CD4-positive, alpha-beta T cell (primary cell): ENCODE data around the gene CDC20. TPM values are rescaled to one million over a fixed set of nuclear protein-coding genes. Genes with fewer than 3 reads are reported as not detected.

ENCODE experiments used
- ATAC-seq: fragments of 200-7000 bp; cut with Tn5 transposase; one replicate; pipeline ENCODE4 v1.10.0; 2022; ENCODE audit warnings: mild to moderate bottlenecking; ENCODE audit not compliant: poor library complexity
- CTCF ChIA-PET: fragments of 350-600 bp; sonication (Branson Sonifier 250); formaldehyde crosslinking; loops from one replicate; lab custom pipeline; 2021; ENCODE audit warnings: antibody characterized with exemption, inconsistent platforms; lab: Charles Lee
- POLR2A ChIA-PET: fragments of 350-600 bp; sonication (Branson Sonifier 250); formaldehyde crosslinking; loops from one replicate; lab custom pipeline; 2021; ENCODE audit warnings: antibody characterized with exemption, inconsistent platforms; lab: Charles Lee
- DNase-seq, 14 experiments: peaks; one replicate each; pipeline ENCODE4 v3.0.0-alpha.2; 2013 to 2020; ENCODE audit warnings: mixed read lengths in 2 of 14
- H3K27ac ChIP-seq, 2 donors: one replicate each; pipeline versions ENCODE4 v1.5.1 to v1.7.0; 2013; ENCODE audit warnings: low read length in 2 of 2, low read depth in 1 of 2, mild to moderate bottlenecking in 1 of 2
- H3K27me3 ChIP-seq, 2 experiments: 1 replicate in 1 of 2; 2 replicates in 1 of 2; pipeline versions ENCODE4 v1.6.1 to v1.7.0; 2013; ENCODE audit warnings: low read length in 2 of 2, control low read depth in 1 of 2, mild to moderate bottlenecking in 1 of 2, moderate library complexity in 1 of 2; ENCODE audit not compliant: insufficient read depth in 2 of 2, control insufficient read depth in 1 of 2
- H3K36me3 ChIP-seq: one replicate; pipeline ENCODE4 v1.6.1; 2013; ENCODE audit warnings: low read length, control low read depth; ENCODE audit not compliant: insufficient read depth
- H3K4me1 ChIP-seq: one replicate; pipeline ENCODE4 v1.6.1; 2013; ENCODE audit warnings: low read length, control low read depth; ENCODE audit not compliant: insufficient read depth
- H3K4me3 ChIP-seq: one replicate; pipeline ENCODE4 v1.5.1; 2013; ENCODE audit warnings: mild to moderate bottlenecking, low read length, moderate library complexity
- H3K9me3 ChIP-seq, 2 experiments: 1 replicate in 1 of 2; 2 replicates in 1 of 2; pipeline versions ENCODE4 v1.6.1 to v1.7.0; 2013; ENCODE audit warnings: low read length in 2 of 2, mild to moderate bottlenecking in 2 of 2, control low read depth in 1 of 2, moderate library complexity in 1 of 2; ENCODE audit not compliant: control insufficient read depth in 1 of 2, insufficient read depth in 1 of 2
- H3K27ac Mint-ChIP-seq: one replicate; pipeline ENCODE4 v1.8.0; 2020; ENCODE audit warnings: mixed read lengths
- H3K27me3 Mint-ChIP-seq: one replicate; pipeline ENCODE4 v1.8.0; 2021; ENCODE audit warnings: mixed read lengths
- H3K36me3 Mint-ChIP-seq: one replicate; pipeline ENCODE4 v1.8.0; 2021; ENCODE audit warnings: low read depth, mixed read lengths
- H3K4me1 Mint-ChIP-seq: one replicate; pipeline ENCODE4 v1.8.0; 2021; ENCODE audit warnings: low read depth, mixed read lengths
- H3K4me3 Mint-ChIP-seq: one replicate; pipeline ENCODE4 v1.8.0; 2020; ENCODE audit warnings: mild to moderate bottlenecking, mixed read lengths
- H3K9me3 Mint-ChIP-seq: one replicate; pipeline ENCODE4 v1.8.0; 2020; ENCODE audit warnings: mixed read lengths
- CTCF ChIP-seq: fragments of 200-600 bp; IDR thresholded peaks from one replicate; pipeline ENCODE4 v1.8.0; 2022; ENCODE audit warnings: antibody characterized with exemption, mild to moderate bottlenecking
- intact Hi-C, 2 experiments: fragments of 100-400 bp; cut with DNase I in 1 of 2; cut with micrococcal nuclease in 1 of 2; formaldehyde crosslinking; loops; one replicate each; pipeline versions ENCODE4 v1.15.1 to v1.9.0; 2023 to 2025; cut with DNase I, micrococcal nuclease
- total RNA-seq, 174 experiments: library from RNA in 2 of 174; stranded (reverse) in 2 of 174; gene quantifications; one replicate each; pipeline ENCODE4 v1.2.3 and lab custom pipeline; 2021 to 2026

CDC20 gene
- total RNA-seq, 2 experiments from 2014 or later, result 1.1 to 1.8 TPM

GRCh38 chr1:43389326-43390313 lies 30.8 kb downstream of the CDC20 start, which contains the start of the genes MED8 and SZT2:
MED8 (minus strand) TSS chr1:43389800; CDS start chr1:43389764, 36 bp downstream.
SZT2 (plus strand) TSS chr1:43389899; CDS start chr1:43389969, 70 bp downstream.
- Histone ChIP-seq H3K4me3 (peak within 1 kb of the TSS; percentile 86), H3K4me1 (peaks cover 27% of the 10 kb centered on the region), H3K27me3 (no peaks in the 10 kb centered on the region), H3K27ac (peak within 1 kb of the TSS; percentile 55), H3K9me3 (no peaks in the 10 kb centered on the region), H3K36me3 (peaks cover 31% of the 10 kb centered on the region)
- Mint-ChIP-seq H3K4me3 (peak within 1 kb of the TSS; percentile 100), H3K4me1 (peaks cover 44% of the 10 kb centered on the region), H3K27ac (peak within 1 kb of the TSS; percentile 86), H3K36me3 (peaks cover 67% of the 10 kb centered on the region), H3K27me3 (no peaks in the 10 kb centered on the region), H3K9me3 (no peaks in the 10 kb centered on the region)
- intact Hi-C loops, result loop anchor here in 1 of 2 experiments (1.0 to 5.0 kb wide), 4 partner anchors 21 to 217 kb away; partner anchors contain the start of genes CDC20, CFAP57, EBNA1BP2 and ELOVL1
- ChIA-PET POLR2A (interaction anchor here (0.6 to 4.5 kb wide), 12 partner anchors 7 to 261 kb away, joined by 3 to 24 read pairs (median 4); partner anchors contain the start of genes CDC20, ELOVL1, HYI and KDM4A), CTCF (interaction anchor here (1.4 to 1.6 kb wide), 2 partner anchors 22 to 31 kb away, joined by 4 to 7 read pairs; partner anchors contain the start of genes CDC20 and ELOVL1)
- peak; percentile 86 to 95 (median 92) for DNase-seq
- TF ChIP-seq CTCF, result no peak
- ATAC-seq, result peak; percentile 89

DNA sequence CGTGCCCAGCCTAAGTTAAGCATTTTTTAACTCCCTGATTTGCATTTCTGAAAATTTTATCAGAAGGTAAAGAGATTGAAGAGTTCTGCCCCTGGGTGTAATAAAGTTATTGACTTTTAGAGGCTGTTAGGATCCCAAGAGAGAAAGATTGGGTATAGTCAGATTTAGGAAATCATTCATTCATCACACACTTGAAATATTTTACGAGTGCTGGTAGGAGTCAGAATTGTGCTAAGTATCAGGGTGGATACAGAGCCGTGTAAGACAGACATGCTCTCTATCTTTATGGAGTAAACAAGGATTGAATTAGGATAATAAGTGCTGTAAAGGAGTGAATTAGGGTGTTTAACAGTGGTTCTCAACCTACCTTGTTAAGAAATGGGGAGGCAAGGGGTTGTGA lies 33.9 kb downstream of the CDC20 start:
- ATAC-seq (no peak), DNase-seq (no peak)
- Mint-ChIP-seq H3K4me3 (no peak overlapping the region), H3K9me3 (no peaks in the 10 kb centered on the region), H3K4me1 (peaks cover 54% of the 10 kb centered on the region), H3K27ac (peak overlapping the region; percentile 0), H3K27me3 (no peaks in the 10 kb centered on the region), H3K36me3 (peaks cover 55% of the 10 kb centered on the region)
- peaks cover 27% of the 10 kb centered on the region for H3K4me1 ChIP-seq
- intact Hi-C loops, result no loop called here
- no peak overlapping the region for H3K4me3 ChIP-seq
- POLR2A ChIA-PET, result no interaction called here
- no peak for TF ChIP-seq CTCF
- no peaks in the 10 kb centered on the region for H3K27me3 ChIP-seq
- H3K9me3 ChIP-seq, result no peaks in the 10 kb centered on the region
- H3K36me3 ChIP-seq, result peaks cover 6% of the 10 kb centered on the region
- CTCF ChIA-PET, result interaction anchor here (0.6 to 1.0 kb wide), 2 partner anchors 23 to 34 kb away, joined by 3 to 4 read pairs; no protein-coding TSS in a partner anchor
- H3K27ac ChIP-seq, result no peak overlapping the region

DNA sequence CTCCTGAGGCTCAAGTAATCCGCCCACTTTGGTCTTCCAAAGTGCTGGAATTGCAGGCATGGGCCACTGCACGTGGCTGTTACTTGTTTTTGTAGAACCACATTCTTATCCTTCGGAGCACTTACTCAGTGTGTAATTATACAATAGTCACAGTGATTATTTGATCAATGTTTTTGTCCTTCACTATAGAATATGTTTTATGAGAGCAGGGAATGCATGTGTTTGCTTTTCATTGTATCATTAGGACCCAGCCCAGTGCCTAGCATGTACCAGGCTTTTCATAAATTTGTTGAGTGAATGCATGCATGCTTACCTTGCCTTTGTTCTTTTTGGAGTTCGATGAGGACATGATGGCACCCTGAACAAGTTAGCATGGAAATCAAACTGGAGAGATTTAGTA lies 36.7 kb downstream of the CDC20 start:
- no peak overlapping the region for H3K4me3 ChIP-seq
- no peaks in the 10 kb centered on the region for H3K27me3 ChIP-seq
- Mint-ChIP-seq H3K4me1 (peaks cover 37% of the 10 kb centered on the region), H3K27ac (no peak overlapping the region), H3K4me3 (no peak overlapping the region), H3K27me3 (no peaks in the 10 kb centered on the region), H3K36me3 (peaks cover 38% of the 10 kb centered on the region), H3K9me3 (no peaks in the 10 kb centered on the region)
- CTCF ChIA-PET, result interaction anchor here (1.6 kb wide), 1 partner anchor 27 kb away, joined by 3 read pairs; the partner anchor contains the start of gene ELOVL1
- H3K27ac ChIP-seq, result no peak overlapping the region
- DNase-seq (no peak), ATAC-seq (no peak)
- intact Hi-C loops, result no loop called here
- H3K9me3 ChIP-seq, result no peaks in the 10 kb centered on the region
- no peak for TF ChIP-seq CTCF
- peaks cover 6% of the 10 kb centered on the region for H3K36me3 ChIP-seq
- H3K4me1 ChIP-seq, result peaks cover 6% of the 10 kb centered on the region
- POLR2A ChIA-PET, result no interaction called here
